B cell (primary cell): ENCODE measurements around the gene PLA2R1.

Experiments used
- EZH2 ChIP-seq: IDR thresholded peaks from 2 replicates; pipeline ENCODE4 v1.6.1; 2012; ENCODE audit warnings: borderline replicate concordance, low read depth, mild to moderate bottlenecking, moderate library complexity, low read length; ENCODE audit not compliant: insufficient read depth, poor library complexity, severe bottlenecking
- TF ChIP-seq, protein P1 (sequence below): fragments of 200-600 bp; IDR thresholded peaks from one replicate; pipeline ENCODE4 v1.8.0; 2022; ENCODE audit warnings: antibody characterized with exemption, mild to moderate bottlenecking

DNA sequence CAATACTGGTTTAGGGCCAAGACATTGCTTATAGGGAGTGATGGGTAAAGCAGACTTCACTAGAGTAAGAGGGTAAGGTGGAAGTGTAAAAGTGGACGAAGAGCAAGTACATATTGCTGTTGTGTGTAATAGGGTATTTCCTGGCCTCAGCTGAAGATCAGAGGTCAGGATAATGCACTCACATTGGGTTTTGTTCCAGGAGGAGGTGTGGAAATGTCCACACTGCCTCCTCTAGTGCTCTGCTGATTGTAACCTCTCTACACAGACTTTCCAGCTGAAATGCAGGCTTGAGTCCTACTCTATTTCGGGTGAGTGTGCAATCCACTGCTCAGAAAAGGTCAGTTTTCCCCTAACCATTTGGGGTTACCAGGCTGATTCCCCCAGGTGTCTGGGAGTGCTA lies 41.7 kb upstream of the PLA2R1 start:
- TF ChIP-seq EZH2, result no peak
- TF ChIP-seq, protein P1, sequence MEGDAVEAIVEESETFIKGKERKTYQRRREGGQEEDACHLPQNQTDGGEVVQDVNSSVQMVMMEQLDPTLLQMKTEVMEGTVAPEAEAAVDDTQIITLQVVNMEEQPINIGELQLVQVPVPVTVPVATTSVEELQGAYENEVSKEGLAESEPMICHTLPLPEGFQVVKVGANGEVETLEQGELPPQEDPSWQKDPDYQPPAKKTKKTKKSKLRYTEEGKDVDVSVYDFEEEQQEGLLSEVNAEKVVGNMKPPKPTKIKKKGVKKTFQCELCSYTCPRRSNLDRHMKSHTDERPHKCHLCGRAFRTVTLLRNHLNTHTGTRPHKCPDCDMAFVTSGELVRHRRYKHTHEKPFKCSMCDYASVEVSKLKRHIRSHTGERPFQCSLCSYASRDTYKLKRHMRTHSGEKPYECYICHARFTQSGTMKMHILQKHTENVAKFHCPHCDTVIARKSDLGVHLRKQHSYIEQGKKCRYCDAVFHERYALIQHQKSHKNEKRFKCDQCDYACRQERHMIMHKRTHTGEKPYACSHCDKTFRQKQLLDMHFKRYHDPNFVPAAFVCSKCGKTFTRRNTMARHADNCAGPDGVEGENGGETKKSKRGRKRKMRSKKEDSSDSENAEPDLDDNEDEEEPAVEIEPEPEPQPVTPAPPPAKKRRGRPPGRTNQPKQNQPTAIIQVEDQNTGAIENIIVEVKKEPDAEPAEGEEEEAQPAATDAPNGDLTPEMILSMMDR, result no peak
